CD4-positive, alpha-beta T cell treated with Interleukin-15 for 1 hour (primary cell): ENCODE data around the gene ARL5C.
"Not testable (repeated sequence)": the region's sequence is repeated elsewhere in the genome, so short reads cannot be mapped to it uniquely, and the experiment has no call there.

ENCODE experiments used
- DNase-seq: peaks from one replicate; pipeline ENCODE4 v3.0.0-alpha.2; 2020

The ARL5C gene

DNA sequence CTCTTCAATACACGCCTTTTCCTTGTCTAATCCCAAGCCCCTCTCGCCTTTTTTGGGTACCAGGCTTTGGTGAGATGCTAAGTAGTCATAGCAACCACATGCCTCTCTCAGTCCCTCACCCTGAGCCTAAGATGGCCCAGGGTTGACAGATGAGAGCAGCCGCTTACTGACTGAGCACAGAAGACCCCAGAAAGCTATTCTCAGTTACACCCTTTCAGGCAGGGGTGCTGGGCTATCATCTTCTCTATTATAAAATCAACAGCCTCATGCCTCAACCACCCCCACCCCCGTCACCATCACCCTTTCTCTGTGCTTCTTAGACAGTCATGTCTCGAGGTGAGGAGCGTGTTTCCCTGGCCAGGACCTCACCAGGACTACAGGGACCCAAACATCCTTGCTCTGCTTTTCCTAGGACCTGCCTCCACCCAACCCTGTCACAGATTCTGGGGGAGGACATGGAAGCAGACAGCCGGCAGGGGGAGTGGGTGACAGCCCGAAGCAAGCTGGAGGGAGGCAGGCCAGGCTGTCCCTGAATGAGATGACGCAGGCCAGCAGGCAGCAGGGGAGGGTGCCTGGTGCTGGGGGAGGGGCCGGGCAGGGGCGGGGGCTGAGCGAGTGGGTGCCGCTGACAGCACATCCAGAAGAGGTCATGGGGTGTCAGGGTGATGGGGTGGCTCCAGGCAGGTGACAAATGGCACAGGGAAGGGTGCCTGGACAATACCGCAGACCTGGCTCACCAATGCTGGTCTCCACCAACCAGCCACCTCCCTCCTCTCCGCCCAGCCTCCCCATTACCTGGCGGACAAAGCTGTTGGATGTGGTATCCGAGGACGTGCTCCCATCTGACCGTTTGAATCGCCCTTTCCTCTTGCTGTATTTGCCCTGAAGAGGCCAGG lies 28.4 kb upstream of the ARL5C start:
- DNase-seq = no peak

GRCh38 chr17:39193346-39193745 lies 27.4 kb upstream of the ARL5C start:
- no peak for DNase-seq

DNA sequence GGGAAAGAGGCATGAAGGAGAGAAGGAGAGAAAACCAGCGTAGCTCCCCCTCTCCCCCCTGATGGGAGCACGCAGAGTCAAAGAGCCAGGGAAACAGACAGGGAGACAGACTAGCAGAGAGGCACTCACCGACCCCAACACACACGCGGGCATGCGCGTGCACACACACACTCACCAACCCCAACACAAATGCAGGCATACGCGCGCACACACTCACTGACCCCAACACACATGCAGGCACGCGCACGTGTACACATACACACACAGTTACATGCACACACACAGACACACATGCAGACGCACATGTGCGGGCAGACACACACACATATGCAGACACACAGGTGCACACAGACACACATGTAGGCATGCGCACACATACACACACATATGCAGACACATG lies 26.9 kb upstream of the ARL5C start:
- no peak for DNase-seq

GRCh38 chr17:39191750-39192510 lies 26.0 kb upstream of the ARL5C start:
- no peak for DNase-seq

- DNase-seq = no peak
Observed at GRCh38 chr17:39187152-39187830, 21.3 kb upstream of the ARL5C start.

DNA sequence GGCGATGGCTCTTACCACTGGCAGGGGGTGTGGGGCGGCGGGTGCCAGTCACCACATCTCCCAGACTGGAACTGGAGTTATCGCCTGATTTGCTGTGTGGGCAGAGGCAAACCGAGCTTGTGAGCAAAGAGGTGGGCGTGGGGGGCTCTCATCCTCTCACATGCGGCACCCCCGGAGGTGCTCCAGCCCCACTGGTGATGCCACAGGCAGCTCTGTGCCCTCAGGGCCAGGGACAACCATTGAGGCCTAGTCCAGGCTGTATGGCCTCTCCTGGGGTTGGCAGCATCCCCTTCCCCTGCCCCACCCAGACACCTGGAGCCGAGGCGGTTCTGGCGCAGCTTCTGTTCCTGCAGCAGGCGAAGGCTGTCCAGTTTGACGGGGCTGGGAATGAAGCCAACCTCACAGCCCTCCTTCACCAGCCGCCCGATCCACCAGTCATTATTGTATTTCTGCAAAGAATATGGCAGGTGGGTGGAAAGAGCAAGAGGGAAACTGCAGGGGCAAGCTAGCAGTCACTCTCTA lies 20.6 kb upstream of the ARL5C start:
- no peak for DNase-seq

DNA sequence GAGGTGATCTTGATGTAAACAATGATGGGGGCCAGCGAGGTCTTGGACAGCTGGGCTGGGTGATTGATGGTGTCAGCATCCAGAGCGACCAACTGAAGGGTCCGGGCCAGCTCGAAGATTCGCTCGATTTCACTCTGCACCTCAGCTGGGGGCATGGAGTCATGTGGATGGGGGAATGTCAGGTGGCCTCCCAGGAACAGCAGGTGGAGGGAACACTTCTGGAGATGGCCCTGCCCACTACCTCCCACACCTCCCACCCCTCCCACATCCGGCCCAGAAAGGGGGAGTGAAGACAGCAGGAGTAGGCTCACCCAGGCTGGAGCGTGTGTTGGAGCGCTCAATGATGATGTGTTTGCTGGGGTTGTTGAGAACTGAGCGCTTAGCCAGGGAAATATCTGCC lies 17.8 kb upstream of the ARL5C start:
- DNase-seq = no peak

DNA sequence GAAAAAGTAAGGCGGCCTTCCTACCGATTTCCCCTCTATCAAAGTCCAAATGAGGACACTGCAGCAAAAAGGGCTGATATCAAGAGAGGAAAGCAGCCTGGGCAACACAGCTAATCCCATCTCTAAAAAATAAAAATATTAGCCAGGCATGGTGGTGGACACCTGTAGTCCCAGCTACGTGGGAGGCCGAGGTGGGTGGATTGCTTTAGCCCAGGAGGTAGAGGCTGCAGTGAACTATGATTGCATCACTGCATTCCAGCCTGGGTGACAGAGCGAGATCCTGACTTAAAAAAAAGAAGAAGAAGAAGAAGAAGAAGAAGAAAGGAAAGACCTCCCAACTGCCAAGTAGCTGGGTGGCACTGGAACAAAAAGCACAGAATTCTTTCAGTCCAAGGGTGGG lies 17.1 kb upstream of the ARL5C start:
- no peak for DNase-seq

DNA sequence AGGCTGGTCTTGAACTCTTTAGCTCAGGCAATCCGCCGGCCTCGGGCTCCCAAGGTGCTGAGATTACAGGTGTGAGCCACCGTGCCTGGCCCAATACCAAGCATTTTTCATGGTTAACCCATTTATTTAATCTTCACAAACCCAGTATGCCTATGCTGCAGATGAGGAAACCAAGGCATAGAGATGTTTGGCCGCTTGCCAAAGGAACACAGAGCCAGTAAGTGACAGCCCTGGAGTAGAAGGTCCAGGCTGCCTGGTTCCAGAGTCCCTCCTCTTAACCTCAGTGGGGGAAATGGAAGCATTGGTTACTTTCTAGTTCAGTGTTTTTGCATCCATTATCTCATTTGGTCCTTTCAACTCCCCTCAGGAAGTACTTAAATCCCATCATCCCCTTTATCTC lies 15.3 kb upstream of the ARL5C start:
- no peak for DNase-seq

DNA sequence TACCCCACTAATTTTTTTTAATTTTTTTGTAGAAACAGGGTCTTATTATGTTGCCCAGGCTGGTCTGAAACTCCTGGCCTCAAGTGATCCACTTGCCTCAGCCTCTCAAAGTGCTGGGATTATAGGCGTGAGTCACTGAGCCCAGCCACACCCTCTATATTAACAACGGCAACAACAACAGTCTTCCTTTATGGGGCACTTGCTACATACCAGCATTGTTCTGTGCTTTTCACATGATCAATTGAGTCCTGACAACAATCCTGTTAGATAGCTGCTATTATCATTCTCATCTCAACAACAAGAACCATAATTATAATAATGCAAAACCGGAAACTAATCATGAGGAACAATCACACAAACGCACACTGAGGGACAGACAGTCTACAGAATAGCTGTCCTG lies 12.6 kb upstream of the ARL5C start:
- no peak for DNase-seq

DNA sequence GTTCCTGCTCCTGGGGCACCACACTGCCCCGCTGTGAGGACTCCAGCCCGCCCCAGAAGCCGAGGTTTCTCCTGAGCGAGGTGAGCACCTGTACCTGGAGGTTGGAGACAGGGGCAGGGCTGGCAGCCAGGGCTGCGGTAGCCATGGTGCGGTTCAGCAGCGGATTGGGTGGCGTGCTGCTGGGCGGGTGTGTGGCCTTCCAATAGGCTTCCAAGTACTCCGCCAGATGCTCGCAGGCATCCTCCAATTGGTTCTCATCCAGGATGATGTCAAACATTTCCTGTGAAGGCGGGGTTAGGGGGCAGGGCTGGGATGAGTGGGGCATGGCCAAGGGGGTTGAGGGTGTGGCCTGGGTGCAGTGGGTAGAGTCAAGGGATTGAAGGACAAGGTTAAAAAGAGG lies 11.3 kb upstream of the ARL5C start:
- DNase-seq = no peak

- DNase-seq = no peak
Observed at GRCh38 chr17:39175695-39176093, 9.7 kb upstream of the ARL5C start.

DNA sequence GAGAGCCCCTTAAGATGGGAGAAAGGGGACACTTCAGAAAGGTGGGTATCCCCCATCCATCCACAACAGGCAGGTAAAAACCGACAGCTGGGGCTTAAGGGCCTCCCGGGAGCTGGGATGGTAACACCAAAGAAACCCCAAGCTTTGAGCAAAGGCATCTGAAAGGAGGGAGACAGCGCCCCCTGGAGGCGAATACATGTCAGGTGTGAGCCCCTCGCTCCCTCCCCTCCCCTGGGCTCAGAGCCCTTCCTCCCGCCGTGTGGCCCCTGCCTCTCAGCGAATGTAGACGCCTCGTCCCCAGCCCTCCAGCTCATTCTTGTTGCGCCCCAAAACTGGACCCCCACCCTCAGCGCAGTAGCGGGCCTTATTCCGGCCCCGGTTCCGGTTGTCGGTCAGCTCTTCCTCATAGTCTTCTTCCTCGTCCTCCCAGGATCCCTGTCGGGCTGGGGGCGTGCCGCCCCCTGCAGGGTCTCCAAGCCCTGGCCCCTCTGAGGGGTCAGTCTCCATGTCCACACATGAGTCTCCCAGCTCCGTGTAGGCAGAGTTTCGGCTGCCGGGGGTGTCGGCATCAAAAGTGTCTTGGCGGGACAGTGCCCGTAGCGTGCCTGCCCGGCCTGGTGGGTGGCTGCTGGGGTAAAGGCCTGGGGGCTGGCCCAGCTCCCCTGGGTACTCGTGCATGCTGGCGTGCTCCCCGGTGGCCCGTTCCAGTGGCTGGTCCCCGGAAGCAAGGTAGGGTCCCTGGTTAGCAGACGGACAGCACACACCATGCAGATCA lies 9.1 kb upstream of the ARL5C start:
- DNase-seq = peak; percentile 75

DNA sequence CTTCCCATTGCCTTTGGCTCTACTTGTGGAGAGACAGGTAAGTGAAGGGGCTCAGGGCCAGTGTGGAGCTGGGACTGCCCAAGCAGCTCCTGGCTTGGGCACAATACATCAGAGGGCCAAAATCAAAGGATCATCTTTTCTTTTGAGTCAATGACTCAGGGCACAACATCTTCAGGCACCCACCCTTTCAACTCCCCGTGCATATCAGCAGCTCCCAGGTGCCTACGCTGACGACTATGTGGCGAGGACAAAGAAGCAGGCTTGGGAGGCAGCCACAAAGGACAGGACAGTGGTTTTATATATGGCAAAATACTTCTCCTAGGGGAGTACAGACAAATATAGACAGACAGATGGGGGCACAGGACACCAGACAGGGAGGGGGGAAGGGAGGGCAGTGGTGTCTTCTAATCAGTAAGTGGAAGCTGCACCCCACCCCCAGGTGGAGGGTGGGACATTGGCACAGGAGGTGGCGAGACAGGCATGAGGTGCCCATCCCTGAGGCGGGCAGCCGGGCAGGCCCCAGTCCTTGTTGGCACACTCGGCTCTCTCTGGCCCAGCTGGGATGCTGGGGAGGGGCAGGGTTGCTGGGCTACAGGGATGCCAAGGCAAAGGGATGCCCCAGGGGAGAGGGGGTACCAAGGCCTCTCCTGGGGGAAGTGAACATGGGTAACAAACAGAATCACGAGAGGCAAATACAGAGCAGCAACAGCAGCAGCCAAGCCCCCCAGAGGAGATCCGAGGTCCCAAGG lies 7.7 kb upstream of the ARL5C start:
- DNase-seq = no peak

GRCh38 chr17:39173080-39173479 lies 7.1 kb upstream of the ARL5C start:
- no peak for DNase-seq

DNA sequence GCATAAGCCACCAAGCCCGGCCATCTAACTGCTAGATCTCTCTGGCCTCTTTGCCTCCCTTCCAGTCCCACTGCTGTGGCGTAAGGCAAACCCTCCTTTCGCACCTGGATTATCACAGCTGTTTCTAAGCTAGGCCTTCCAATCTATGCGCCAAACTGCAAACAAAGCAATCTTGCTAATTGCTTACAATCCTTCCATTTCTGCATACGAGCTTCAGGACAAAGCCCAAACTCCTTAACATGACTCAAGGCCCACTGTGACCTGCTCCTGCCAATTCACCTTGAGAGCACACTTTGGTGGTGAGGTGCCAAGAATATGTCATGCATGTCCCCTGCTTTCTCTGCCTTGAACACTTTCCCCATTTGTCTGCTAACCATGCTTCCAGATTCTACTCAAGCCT lies 6.0 kb upstream of the ARL5C start:
- no peak for DNase-seq

- no peak for DNase-seq
Observed at GRCh38 chr17:39170558-39170957, 4.6 kb upstream of the ARL5C start.

DNA sequence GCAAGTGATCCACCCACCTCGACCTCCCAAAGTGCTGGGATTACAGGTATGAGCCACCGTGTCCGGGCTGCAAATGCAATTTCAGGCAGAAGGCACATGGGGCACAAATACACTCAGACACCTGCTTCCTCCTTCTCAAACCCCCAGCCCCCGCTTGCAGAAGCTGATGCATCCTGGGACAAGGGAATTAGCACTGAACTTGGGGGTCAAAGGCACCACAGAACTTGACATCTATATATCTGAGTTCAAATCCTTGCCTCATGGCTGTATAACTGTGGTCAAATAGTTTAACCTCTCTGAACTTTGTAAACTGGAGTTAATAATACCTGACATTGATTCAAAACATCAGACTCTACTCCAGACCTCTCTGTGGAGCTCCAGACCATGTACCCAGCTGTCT lies 4.1 kb upstream of the ARL5C start:
- no peak for DNase-seq

DNA sequence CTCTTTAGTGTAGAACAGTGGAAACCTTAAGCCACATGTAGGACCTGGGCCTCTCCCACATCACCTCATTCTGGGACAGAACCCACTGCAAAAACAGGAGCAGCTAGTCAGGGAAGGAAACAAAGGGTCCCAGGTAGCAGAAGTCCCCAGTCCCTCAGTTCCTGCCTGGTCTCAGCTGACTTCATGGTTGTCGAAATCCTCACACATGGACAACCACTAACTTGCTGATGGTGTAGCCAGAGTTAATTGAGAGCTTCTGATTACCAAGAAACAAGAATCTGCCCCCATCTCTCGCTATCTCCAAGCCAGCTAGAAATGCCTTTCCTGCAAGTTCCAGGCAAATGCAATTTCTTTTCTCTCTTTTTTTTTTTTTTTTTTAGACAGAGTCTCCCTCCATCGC lies 3.6 kb upstream of the ARL5C start:
- DNase-seq = no peak

- no peak for DNase-seq
Observed at GRCh38 chr17:39169101-39169500, 3.1 kb upstream of the ARL5C start.

GRCh38 chr17:39168503-39168902 lies 2.5 kb upstream of the ARL5C start:
- not testable (repeated sequence) for DNase-seq

DNA sequence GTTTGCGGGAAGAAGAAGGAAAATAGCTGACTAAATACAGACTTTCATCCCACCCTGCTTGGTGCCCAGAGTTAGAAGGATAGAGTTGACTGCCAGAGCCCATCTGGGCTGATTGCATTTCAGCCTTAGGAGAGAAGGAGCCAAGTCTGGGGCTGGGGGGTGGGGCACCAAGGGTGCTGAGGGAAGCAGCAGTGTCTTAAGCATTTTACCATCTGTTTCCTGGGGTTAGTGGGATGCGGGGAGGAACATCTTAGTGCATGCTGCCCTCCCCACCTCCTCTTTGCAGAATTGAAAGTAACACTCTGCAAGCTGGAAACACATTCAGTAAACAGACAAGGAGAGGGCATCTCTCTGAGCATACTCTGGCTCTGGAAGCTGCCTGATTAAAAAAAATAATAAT lies 1.5 kb upstream of the ARL5C start:
- DNase-seq = no peak
